Left ventricle myocardium superior (tissue), 1 donor: Measurements from ENCODE around the gene TRIM54. TPM values are rescaled to one million over a fixed set of nuclear protein-coding genes. Genes with fewer than 3 reads are reported as not detected.
"Not testable (repeated sequence)": the region's sequence is repeated elsewhere in the genome, so short reads cannot be mapped to it uniquely, and the experiment has no call there.

ENCODE experiments used
- ATAC-seq: fragments of 200-7000 bp; cut with Tn5 transposase; one replicate; pipeline ENCODE4 v1.9.1; 2020; ENCODE audit warnings: mild to moderate bottlenecking, moderate library complexity
- DNase-seq: peaks from one replicate; pipeline ENCODE4 v3.0.0-alpha.2; 2020
- intact Hi-C: fragments of 100-400 bp; cut with micrococcal nuclease; formaldehyde crosslinking; loops from one replicate; pipeline ENCODE4 v1.11.0; 2022
- total RNA-seq: library from RNA; stranded (reverse); fragmentation: NEBNext Ultra II Directional; extraction: Animal tissue kit (Norgen Biotek cat#: 25700); gene quantifications from one replicate; pipeline ENCODE4 v1.2.1, GENCODE V29; 2021
- donor health status: DM: no; HTN: yes; CAD: no; lungs with severe emphysema.

The TRIM54 gene
- total RNA-seq, 1 donor from 2014 or later, result 291 TPM

GRCh38 chr2:27335311-27335710, 53.1 kb downstream of the TRIM54 start:
- DNase-seq (no peak), ATAC-seq (no peak)
- intact Hi-C loops, result no loop called here

- no peak for DNase-seq
- intact Hi-C loops, result no loop called here
- no peak for ATAC-seq
Observed at GRCh38 chr2:27336173-27336572, 53.9 kb downstream of the TRIM54 start.

- intact Hi-C loops, result no loop called here
- ATAC-seq, result no peak
- no peak for DNase-seq
Observed at GRCh38 chr2:27347641-27348040, 65.4 kb downstream of the TRIM54 start.

- intact Hi-C loops, result no loop called here
- no peak for ATAC-seq
- no peak for DNase-seq
Observed at GRCh38 chr2:27350106-27350693, 68.0 kb downstream of the TRIM54 start.

GRCh38 chr2:27351802-27352598, 69.8 kb downstream of the TRIM54 start:
- DNase-seq (no peak), ATAC-seq (no peak)
- intact Hi-C loops, result no loop called here

GRCh38 chr2:27353386-27353761, 71.1 kb downstream of the TRIM54 start:
- intact Hi-C loops, DNase-seq: not testable (repeated sequence)

GRCh38 chr2:27353762-27354596, 71.8 kb downstream of the TRIM54 start:
- intact Hi-C loops, result no loop called here
- no peak for DNase-seq
- no peak for ATAC-seq

More at GRCh38 chr2:27353386-27353761, 71.1 kb downstream of the TRIM54 start:
- ATAC-seq, result not testable (repeated sequence)

GRCh38 chr2:27354597-27354927, 72.3 kb downstream of the TRIM54 start:
- DNase-seq, result no peak
- intact Hi-C loops, result no loop called here

GRCh38 chr2:27356056-27356381, 73.8 kb downstream of the TRIM54 start:
- no peak for ATAC-seq
- intact Hi-C loops, result no loop called here
- DNase-seq, result peak; percentile 44

More at GRCh38 chr2:27354597-27354927, 72.3 kb downstream of the TRIM54 start:
- no peak for ATAC-seq

- peak; percentile 96 for DNase-seq
- intact Hi-C loops, result no loop called here
- ATAC-seq, result peak; percentile 98
Observed at GRCh38 chr2:27356382-27357181, 74.4 kb downstream of the TRIM54 start, which contains the start of gene GTF3C2. Gene GTF3C2, minus strand, starts transcription at chr2:27356764. Its CDS starts 13,210 bp downstream, at chr2:27343554.

Other genes with a start within 250 kb of the TRIM54 start
- gene TMEM214, start 249.5 kb upstream of the TRIM54 start, total RNA-seq, result 30.9 TPM
- gene AGBL5, start 230.8 kb upstream of the TRIM54 start, total RNA-seq, result 9.4 TPM
- gene OST4, start 210.8 kb upstream of the TRIM54 start, total RNA-seq, result 374 TPM
- gene EMILIN1, start 203.8 kb upstream of the TRIM54 start, total RNA-seq, result 15.7 TPM
- gene KHK, start 195.7 kb upstream of the TRIM54 start, total RNA-seq, result 4.0 TPM
- gene CGREF1, start 163.3 kb upstream of the TRIM54 start, total RNA-seq, result 0.87 TPM
- 2.0 TPM for gene ABHD1, start 158.6 kb upstream of the TRIM54 start, total RNA-seq
- gene PREB, start 147.8 kb upstream of the TRIM54 start, total RNA-seq, result 51.1 TPM
- not detected for gene PRR30, start 143.0 kb upstream of the TRIM54 start, total RNA-seq
- gene TCF23, start 133.4 kb upstream of the TRIM54 start, total RNA-seq, result 0.10 TPM
- 112 TPM for gene ATRAID, start 70.4 kb upstream of the TRIM54 start, total RNA-seq
- 13.3 TPM for gene SLC5A6, start 70.2 kb upstream of the TRIM54 start, total RNA-seq
- gene CAD, start 65.1 kb upstream of the TRIM54 start, total RNA-seq, result 8.5 TPM
- gene SLC30A3, start 19.4 kb upstream of the TRIM54 start, total RNA-seq, result 9.4 TPM
- 2.1 TPM for gene DNAJC5G, start 7.0 kb upstream of the TRIM54 start, total RNA-seq
- 0.55 TPM for gene UCN, start 26.0 kb downstream of the TRIM54 start, total RNA-seq
- gene MPV17, start 40.7 kb downstream of the TRIM54 start, total RNA-seq, result 47.2 TPM
- gene GTF3C2, start 74.3 kb downstream of the TRIM54 start, total RNA-seq, result 19.8 TPM
- 40.9 TPM for gene EIF2B4, start 87.9 kb downstream of the TRIM54 start, total RNA-seq
- gene SNX17, start 88.2 kb downstream of the TRIM54 start, total RNA-seq, result 61.2 TPM
- 6.5 TPM for gene ZNF513, start 98.3 kb downstream of the TRIM54 start, total RNA-seq
- 38.8 TPM for gene PPM1G, start 127.2 kb downstream of the TRIM54 start, total RNA-seq
- 53.1 TPM for gene NRBP1, start 146.2 kb downstream of the TRIM54 start, total RNA-seq
- gene KRTCAP3, start 160.0 kb downstream of the TRIM54 start, total RNA-seq, result not detected
- 22.4 TPM for gene IFT172, start 207.3 kb downstream of the TRIM54 start, total RNA-seq
- 1.8 TPM for gene FNDC4, start 212.8 kb downstream of the TRIM54 start, total RNA-seq
- gene GCKR, start 214.4 kb downstream of the TRIM54 start, total RNA-seq, result not detected